T-helper 22 cell (primary cell): ENCODE measurements around the gene GRK4.

Experiments
- DNase-seq: peaks from one replicate; pipeline ENCODE4 v3.0.0-alpha.2; 2020; ENCODE audit warnings: low read depth

GRK4 gene

GRCh38 chr4:3070709-3071500 lies 107.5 kb downstream of the GRK4 start:
- no peak for DNase-seq

GRCh38 chr4:3071811-3072210 lies 108.4 kb downstream of the GRK4 start:
- DNase-seq = no peak

GRCh38 chr4:3073158-3074077 lies 110.0 kb downstream of the GRK4 start:
- DNase-seq = peak; percentile 13

GRCh38 chr4:3074078-3074845 lies 110.9 kb downstream of the GRK4 start, which contains the start of the genes HTT and HTT-AS:
Gene HTT, plus strand, starts transcription at chr4:3074681. Its CDS starts 145 bp downstream, at chr4:3074826.
Gene HTT-AS, minus strand, starts transcription at chr4:3074538.
- peak; percentile 95 for DNase-seq

GRCh38 chr4:3074846-3075651 lies 111.7 kb downstream of the GRK4 start:
- DNase-seq = peak; percentile 34

- DNase-seq = no peak
Observed at GRCh38 chr4:3075652-3075981, 112.2 kb downstream of the GRK4 start.

- no peak for DNase-seq
Observed at GRCh38 chr4:3077796-3078195, 114.4 kb downstream of the GRK4 start.

- DNase-seq = no peak
Observed at GRCh38 chr4:3079694-3080123, 116.3 kb downstream of the GRK4 start.

- no peak for DNase-seq
Observed at GRCh38 chr4:3082925-3083515, 119.6 kb downstream of the GRK4 start.

- no peak for DNase-seq
Observed at GRCh38 chr4:3083732-3084131, 120.4 kb downstream of the GRK4 start.

- no peak for DNase-seq
Observed at GRCh38 chr4:3085948-3086670, 122.7 kb downstream of the GRK4 start.

- DNase-seq = no peak
Observed at GRCh38 chr4:3087115-3087797, 123.9 kb downstream of the GRK4 start.
